Smooth muscle cell (in vitro differentiated cells): ENCODE results near the gene HYAL3. TPM values are rescaled to one million over a fixed set of nuclear protein-coding genes. Genes with fewer than 3 reads are reported as not detected.

Source experiments
- DNase-seq: peaks from one replicate; lab custom pipeline; 2025; ENCODE audit not compliant: unreplicated experiment; lab: John Stamatoyannopoulos, UW
- H2AFZ ChIP-seq: fragments of 200-600 bp; sonication (generic); 2 replicates; pipeline ENCODE4 v1.6.0; 2016; ENCODE audit warnings: antibody characterized with exemption, low read depth, mild to moderate bottlenecking
- H3F3A ChIP-seq: fragments of 200-600 bp; sonication (generic); 2 replicates; pipeline ENCODE4 v1.6.0; 2017; ENCODE audit warnings: antibody characterized with exemption, low read depth
- H3K27ac ChIP-seq: fragments of 200-600 bp; sonication (generic); 2 replicates; pipeline ENCODE4 v1.5.1; 2016; ENCODE audit warnings: low read depth, mild to moderate bottlenecking
- H3K27me3 ChIP-seq: fragments of 200-600 bp; sonication (generic); 2 replicates; pipeline ENCODE4 v1.6.1; 2016; ENCODE audit warnings: low read depth, mild to moderate bottlenecking
- H3K36me3 ChIP-seq: fragments of 200-600 bp; sonication (generic); 2 replicates; pipeline ENCODE4 v1.5.1; 2016; ENCODE audit warnings: low read depth
- H3K4me1 ChIP-seq: fragments of 200-600 bp; sonication (generic); 2 replicates; pipeline ENCODE4 v1.5.1; 2016; ENCODE audit warnings: low read depth
- H3K4me2 ChIP-seq: fragments of 200-600 bp; sonication (generic); 2 replicates; pipeline ENCODE4 v1.6.0; 2016; ENCODE audit warnings: mild to moderate bottlenecking
- H3K4me3 ChIP-seq: fragments of 200-600 bp; sonication (generic); 2 replicates; pipeline ENCODE4 v1.5.1; 2016; ENCODE audit warnings: mild to moderate bottlenecking
- H3K79me2 ChIP-seq: fragments of 200-600 bp; sonication (generic); 2 replicates; pipeline ENCODE4 v1.6.0; 2016; ENCODE audit warnings: low read depth, mild to moderate bottlenecking
- H3K9ac ChIP-seq: fragments of 200-600 bp; sonication (generic); 2 replicates; pipeline ENCODE4 v1.6.0; 2016; ENCODE audit warnings: low read depth
- H3K9me3 ChIP-seq: fragments of 200-600 bp; sonication (generic); replicated peaks from 2 replicates; pipeline ENCODE4 v1.5.1; 2016; ENCODE audit warnings: low read depth
- H4K20me1 ChIP-seq: fragments of 200-600 bp; sonication (generic); 2 replicates; pipeline ENCODE4 v1.6.0; 2016; ENCODE audit warnings: low read depth
- WGBS: methylation state at CpG from one replicate; pipeline ENCODE4 v1.1.7; 2016; ENCODE audit warnings: low lambda C conversion rate; 5-methylcytosine and 5-hydroxymethylcytosine counted together
- polyA plus RNA-seq: library from polyadenylated mRNA; unstranded; fragments of >200 nt; fragmentation: Nextera tagmentation; extraction: Ambion mirVana; gene quantifications from 2 replicates; pipeline ENCODE4 v1.2.1, GENCODE V29; 2016
- total RNA-seq: library from RNA; depleted of rRNA; stranded (reverse); fragments of >200 nt; gene quantifications from 2 replicates; pipeline ENCODE4 v1.2.3, GENCODE V29; 2014
- TF ChIP-seq, protein P1 (sequence below): fragments of 200-600 bp; sonication (generic); IDR thresholded peaks from 2 replicates; pipeline ENCODE4 v1.5.1; 2017; ENCODE audit warnings: borderline replicate concordance, mild to moderate bottlenecking, antibody characterized with exemption; ENCODE audit not compliant: insufficient read depth, poor library complexity, severe bottlenecking

Gene HYAL3
- total RNA-seq = 1.6 and 2.5 TPM in 2 replicates
- 3.7 and 6.7 TPM in 2 replicates for polyA plus RNA-seq

GRCh38 chr3:50298836-50299637 is at the start of gene HYAL3, which contains the start of gene NAA80:
TSS of gene HYAL3 (minus strand) at chr3:50299405. CDS start at chr3:50295602, 3,803 bp downstream.
TSS of gene NAA80 (minus strand) at chr3:50299405. CDS start at chr3:50297463, 1,942 bp downstream.
- H3F3A ChIP-seq = peaks cover 4% of the 10 kb centered on the region
- peak within 1 kb of the TSS; percentile 85 for H3K4me3 ChIP-seq
- H3K36me3 ChIP-seq = no peaks in the 10 kb centered on the region
- no peaks in the 10 kb centered on the region for H3K9me3 ChIP-seq
- H3K27ac ChIP-seq = peak within 1 kb of the TSS; percentile 85
- no peaks in the 10 kb centered on the region for H3K27me3 ChIP-seq
- WGBS = 1% methylated on average over 50 of the region's 61 CpGs
- H3K79me2 ChIP-seq = no peaks in the 10 kb centered on the region
- peaks cover 13% of the 10 kb centered on the region for H3K4me1 ChIP-seq
- TF ChIP-seq, protein P1, sequence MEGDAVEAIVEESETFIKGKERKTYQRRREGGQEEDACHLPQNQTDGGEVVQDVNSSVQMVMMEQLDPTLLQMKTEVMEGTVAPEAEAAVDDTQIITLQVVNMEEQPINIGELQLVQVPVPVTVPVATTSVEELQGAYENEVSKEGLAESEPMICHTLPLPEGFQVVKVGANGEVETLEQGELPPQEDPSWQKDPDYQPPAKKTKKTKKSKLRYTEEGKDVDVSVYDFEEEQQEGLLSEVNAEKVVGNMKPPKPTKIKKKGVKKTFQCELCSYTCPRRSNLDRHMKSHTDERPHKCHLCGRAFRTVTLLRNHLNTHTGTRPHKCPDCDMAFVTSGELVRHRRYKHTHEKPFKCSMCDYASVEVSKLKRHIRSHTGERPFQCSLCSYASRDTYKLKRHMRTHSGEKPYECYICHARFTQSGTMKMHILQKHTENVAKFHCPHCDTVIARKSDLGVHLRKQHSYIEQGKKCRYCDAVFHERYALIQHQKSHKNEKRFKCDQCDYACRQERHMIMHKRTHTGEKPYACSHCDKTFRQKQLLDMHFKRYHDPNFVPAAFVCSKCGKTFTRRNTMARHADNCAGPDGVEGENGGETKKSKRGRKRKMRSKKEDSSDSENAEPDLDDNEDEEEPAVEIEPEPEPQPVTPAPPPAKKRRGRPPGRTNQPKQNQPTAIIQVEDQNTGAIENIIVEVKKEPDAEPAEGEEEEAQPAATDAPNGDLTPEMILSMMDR = peak; percentile 9
- peak within 1 kb of the TSS; percentile 75 for H2AFZ ChIP-seq
- peak; percentile 95 for DNase-seq
- peak within 1 kb of the TSS; percentile 100 for H3K4me2 ChIP-seq
- peak within 1 kb of the TSS; percentile 86 for H3K9ac ChIP-seq
- no peaks in the 10 kb centered on the region for H4K20me1 ChIP-seq

- TF ChIP-seq, protein P1 = peak; percentile 56
- Histone ChIP-seq H2AFZ (no peak overlapping the region), H3K27me3 (no peaks in the 10 kb centered on the region), H3K4me1 (peaks cover 18% of the 10 kb centered on the region), H3K27ac (no peak overlapping the region), H3K4me3 (no peak overlapping the region), H3K36me3 (no peaks in the 10 kb centered on the region), H3K79me2 (peaks cover 22% of the 10 kb centered on the region), H3F3A (peaks cover 9% of the 10 kb centered on the region), H3K9me3 (no peaks in the 10 kb centered on the region), H4K20me1 (no peaks in the 10 kb centered on the region), H3K9ac (no peak overlapping the region), H3K4me2 (no peak overlapping the region)
- peak; percentile 20 for DNase-seq
- 24% methylated on average over 13 of the region's 14 CpGs for WGBS
These were observed 48.1 kb upstream of the HYAL3 start for GRCh38 chr3:50347187-50347813.

DNA sequence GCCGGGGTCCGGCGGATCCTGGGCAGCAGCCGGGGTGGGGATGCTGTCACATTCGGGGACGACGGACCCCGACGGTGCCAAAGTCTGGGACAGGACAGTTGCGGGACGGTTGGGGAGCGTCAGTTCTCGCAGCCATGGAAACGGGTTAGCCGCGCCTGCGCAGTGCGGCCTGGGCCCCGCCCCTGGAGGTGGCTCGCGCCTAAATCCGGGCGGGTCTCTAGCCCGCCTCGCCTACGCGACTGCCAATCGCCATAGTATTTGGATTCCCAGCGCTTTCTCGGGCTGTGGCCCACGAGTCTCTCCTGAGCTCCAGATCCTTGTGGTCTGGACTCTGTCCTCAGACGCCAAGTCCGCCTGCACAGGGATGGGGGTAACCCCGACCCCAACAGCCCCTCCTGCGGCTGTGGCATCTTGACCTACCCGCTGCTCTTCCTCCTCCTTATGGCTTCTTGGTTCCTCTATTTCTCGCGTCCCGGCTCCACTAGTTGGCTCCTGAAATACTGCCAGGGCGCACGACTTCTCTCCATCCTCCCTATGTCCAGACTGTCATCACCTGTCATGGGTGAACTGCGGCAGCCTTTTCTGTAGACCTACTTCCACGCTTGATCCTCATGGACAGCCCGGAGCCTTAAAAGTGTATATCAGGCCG is 46.5 kb upstream of the HYAL3 start, which contains the start of gene ZMYND10:
Gene ZMYND10 (minus strand): TSS at position 147 of the 649 bp plus-strand sequence. CDS start 153 bp downstream, outside the sequence.
- Histone ChIP-seq H3K9ac (no peak within 1 kb of the TSS), H3K79me2 (peaks cover 14% of the 10 kb centered on the region), H3K9me3 (no peaks in the 10 kb centered on the region), H4K20me1 (no peaks in the 10 kb centered on the region), H3K4me2 (peak within 1 kb of the TSS; percentile 84), H3K27ac (no peak within 1 kb of the TSS), H2AFZ (peak within 1 kb of the TSS; percentile 26), H3F3A (peaks cover 9% of the 10 kb centered on the region), H3K4me3 (peak within 1 kb of the TSS; percentile 49), H3K27me3 (peaks cover 8% of the 10 kb centered on the region), H3K36me3 (no peaks in the 10 kb centered on the region), H3K4me1 (peaks cover 14% of the 10 kb centered on the region)
- peak; percentile 20 for DNase-seq
- 16% methylated on average over 38 of the region's 45 CpGs for WGBS
- TF ChIP-seq, protein P1 = no peak
